Neuron (in vitro differentiated cells): ENCODE data around the gene PDS5B.
"Not testable (repeated sequence)": the region's sequence is repeated elsewhere in the genome, so short reads cannot be mapped to it uniquely, and the experiment has no call there.

Source experiments
- H2AFZ ChIP-seq: one replicate; pipeline ENCODE4 v1.6.1; 2013; ENCODE audit warnings: low read depth, mild to moderate bottlenecking, inconsistent platforms, low read length, moderate library complexity
- H3K27me3 ChIP-seq: one replicate; pipeline ENCODE4 v1.6.1; 2013; ENCODE audit warnings: low read length; ENCODE audit not compliant: insufficient read depth
- H3K36me3 ChIP-seq: one replicate; pipeline ENCODE4 v1.6.1; 2013; ENCODE audit warnings: low read length; ENCODE audit not compliant: insufficient read depth
- H3K4me1 ChIP-seq: one replicate; pipeline ENCODE4 v1.6.1; 2013; ENCODE audit warnings: low read length; ENCODE audit not compliant: insufficient read depth
- H3K4me3 ChIP-seq: 2 replicates; pipeline ENCODE4 v1.5.1; 2013; ENCODE audit warnings: mild to moderate bottlenecking, low read length, moderate library complexity
- H3K9me3 ChIP-seq: one replicate; pipeline ENCODE4 v1.6.1; 2013; ENCODE audit warnings: low read length

PDS5B gene

GRCh38 chr13:32586080-32586900 lies at the start of gene PDS5B:
TSS of gene PDS5B (plus strand) at chr13:32586452. CDS start at chr13:32648773, 62,321 bp downstream.
- H3K4me1 ChIP-seq = peaks cover 29% of the 10 kb centered on the region
- peak within 1 kb of the TSS; percentile 75 for H3K4me3 ChIP-seq
- H3K27me3 ChIP-seq = no peaks in the 10 kb centered on the region
- H3K36me3 ChIP-seq = no peaks in the 10 kb centered on the region
- no peaks in the 10 kb centered on the region for H3K9me3 ChIP-seq
- peak within 1 kb of the TSS; percentile 93 for H2AFZ ChIP-seq

- H3K9me3 ChIP-seq = no peaks in the 10 kb centered on the region
- peak overlapping the region; percentile 89 for H2AFZ ChIP-seq
- H3K4me1 ChIP-seq = peaks cover 11% of the 10 kb centered on the region
- peak overlapping the region; percentile 85 for H3K4me3 ChIP-seq
- H3K36me3 ChIP-seq = peaks cover 33% of the 10 kb centered on the region
- no peaks in the 10 kb centered on the region for H3K27me3 ChIP-seq
Observed at GRCh38 chr13:32537580-32538142, 48.6 kb upstream of the PDS5B start.

GRCh38 chr13:32538143-32538620 lies 48.1 kb upstream of the PDS5B start:
- Histone ChIP-seq H2AFZ (peak overlapping the region; percentile 89), H3K9me3 (no peaks in the 10 kb centered on the region), H3K4me1 (peaks cover 11% of the 10 kb centered on the region), H3K27me3 (no peaks in the 10 kb centered on the region), H3K36me3 (peaks cover 30% of the 10 kb centered on the region), H3K4me3 (peak overlapping the region; percentile 85)

- H3K4me3 ChIP-seq = peak within 1 kb of the TSS; percentile 85
- peaks cover 24% of the 10 kb centered on the region for H3K36me3 ChIP-seq
- H3K27me3 ChIP-seq = no peaks in the 10 kb centered on the region
- H2AFZ ChIP-seq = peak within 1 kb of the TSS; percentile 89
- H3K9me3 ChIP-seq = no peaks in the 10 kb centered on the region
- peaks cover 11% of the 10 kb centered on the region for H3K4me1 ChIP-seq
Observed at GRCh38 chr13:32538621-32539246, 47.5 kb upstream of the PDS5B start, which contains the start of gene N4BP2L2. TSS of gene N4BP2L2 (minus strand) at chr13:32538795. CDS start at chr13:32537027, 1,768 bp downstream.

GRCh38 chr13:32542221-32542620 lies 44.0 kb upstream of the PDS5B start:
- Histone ChIP-seq H3K9me3 (no peaks in the 10 kb centered on the region), H3K4me3 (no peak overlapping the region), H3K27me3 (no peaks in the 10 kb centered on the region), H3K36me3 (no peaks in the 10 kb centered on the region), H2AFZ (no peak overlapping the region), H3K4me1 (peaks cover 5% of the 10 kb centered on the region)

GRCh38 chr13:32545083-32545482 lies 41.2 kb upstream of the PDS5B start:
- H2AFZ ChIP-seq = no peak overlapping the region
- no peaks in the 10 kb centered on the region for H3K4me1 ChIP-seq
- no peaks in the 10 kb centered on the region for H3K36me3 ChIP-seq
- no peaks in the 10 kb centered on the region for H3K9me3 ChIP-seq
- no peak overlapping the region for H3K4me3 ChIP-seq
- H3K27me3 ChIP-seq = no peaks in the 10 kb centered on the region

GRCh38 chr13:32548837-32549236 lies 37.4 kb upstream of the PDS5B start:
- Histone ChIP-seq H3K4me3 (no peak overlapping the region), H3K4me1 (no peaks in the 10 kb centered on the region), H3K36me3 (no peaks in the 10 kb centered on the region), H3K9me3 (no peaks in the 10 kb centered on the region), H2AFZ (no peak overlapping the region), H3K27me3 (no peaks in the 10 kb centered on the region)

GRCh38 chr13:32549788-32550187 lies 36.5 kb upstream of the PDS5B start:
- Histone ChIP-seq H3K27me3 (no peaks in the 10 kb centered on the region), H3K4me1 (no peaks in the 10 kb centered on the region), H2AFZ (no peak overlapping the region), H3K4me3 (no peak overlapping the region), H3K36me3 (no peaks in the 10 kb centered on the region), H3K9me3 (no peaks in the 10 kb centered on the region)

- Histone ChIP-seq H3K4me3 (no peak overlapping the region), H3K27me3 (no peaks in the 10 kb centered on the region), H3K4me1 (no peaks in the 10 kb centered on the region), H3K36me3 (no peaks in the 10 kb centered on the region), H3K9me3 (no peaks in the 10 kb centered on the region), H2AFZ (no peak overlapping the region)
Observed at GRCh38 chr13:32553720-32554119, 32.5 kb upstream of the PDS5B start.

GRCh38 chr13:32555613-32556012 lies 30.6 kb upstream of the PDS5B start:
- Histone ChIP-seq H3K9me3 (no peaks in the 10 kb centered on the region), H3K4me3 (no peak overlapping the region), H3K36me3 (no peaks in the 10 kb centered on the region), H3K27me3 (no peaks in the 10 kb centered on the region), H3K4me1 (no peaks in the 10 kb centered on the region), H2AFZ (no peak overlapping the region)

GRCh38 chr13:32560842-32561241 lies 25.4 kb upstream of the PDS5B start:
- H3K36me3 ChIP-seq, H2AFZ ChIP-seq, H3K4me1 ChIP-seq, H3K4me3 ChIP-seq, H3K27me3 ChIP-seq, H3K9me3 ChIP-seq: not testable (repeated sequence)

- H2AFZ ChIP-seq, H3K4me1 ChIP-seq, H3K36me3 ChIP-seq, H3K9me3 ChIP-seq, H3K27me3 ChIP-seq, H3K4me3 ChIP-seq: not testable (repeated sequence)
Observed at GRCh38 chr13:32575687-32576086, 10.6 kb upstream of the PDS5B start.

GRCh38 chr13:32577032-32577431 lies 9.2 kb upstream of the PDS5B start:
- Histone ChIP-seq H3K4me1 (no peaks in the 10 kb centered on the region), H3K9me3 (peaks cover 6% of the 10 kb centered on the region), H3K4me3 (no peak overlapping the region), H3K36me3 (no peaks in the 10 kb centered on the region), H3K27me3 (no peaks in the 10 kb centered on the region), H2AFZ (no peak overlapping the region)
